Measurements from ENCODE around the gene ABCB8. TPM values are rescaled to one million over a fixed set of nuclear protein-coding genes. Genes with fewer than 3 reads are reported as not detected.
A peak's percentile ranks its signal among the peaks of the same experiment; 100 is the strongest.

The ABCB8 gene
- total and polyA plus RNA-seq, 12 donors: 15.5 to 62.3 (median 51.2) TPM

DNA sequence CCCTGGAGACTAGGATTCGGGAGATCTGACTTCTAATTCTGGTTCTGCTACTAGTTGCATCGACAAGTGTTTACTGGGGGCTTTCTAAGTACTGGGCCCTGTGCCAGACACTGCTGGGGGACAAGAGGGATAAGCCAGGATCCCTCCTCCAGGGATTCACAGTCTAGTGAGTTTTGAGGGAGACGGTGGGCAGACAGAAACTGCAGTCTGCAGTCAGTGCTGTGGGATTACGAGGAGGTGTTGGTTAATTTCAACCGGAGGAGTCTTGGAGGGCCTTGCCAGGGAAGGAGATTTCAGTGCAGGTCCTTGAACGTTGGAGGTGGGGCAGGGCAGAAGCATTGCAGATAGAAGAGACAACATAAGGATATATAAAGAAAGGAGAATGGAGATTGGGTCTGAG lies 46.6 kb upstream of the ABCB8 start:
- peaks cover 8% of the 10 kb centered on the region for H3K27me3 ChIP-seq
- no peak overlapping the region for H3K4me3 ChIP-seq
- no peaks in the 10 kb centered on the region for H3K36me3 ChIP-seq (replicated peaks in 1 of 2)
- WGBS, 4 donors: 64 to 73% (median 68%) methylated on average over 5 to 6 of the region's 6 CpGs
- intact Hi-C loops (cut with DNase I): loop anchor here (10.0 kb wide), 1 partner anchor 197 kb away; no protein-coding TSS in a partner anchor
- no peak overlapping the region for H3K27ac ChIP-seq
- no peaks in the 10 kb centered on the region for H3K9me3 ChIP-seq (replicated peaks in 1 of 3)
- TF ChIP-seq POLR2A (IDR thresholded peaks at IDR 0.05): no peak
- TF ChIP-seq, protein P1, sequence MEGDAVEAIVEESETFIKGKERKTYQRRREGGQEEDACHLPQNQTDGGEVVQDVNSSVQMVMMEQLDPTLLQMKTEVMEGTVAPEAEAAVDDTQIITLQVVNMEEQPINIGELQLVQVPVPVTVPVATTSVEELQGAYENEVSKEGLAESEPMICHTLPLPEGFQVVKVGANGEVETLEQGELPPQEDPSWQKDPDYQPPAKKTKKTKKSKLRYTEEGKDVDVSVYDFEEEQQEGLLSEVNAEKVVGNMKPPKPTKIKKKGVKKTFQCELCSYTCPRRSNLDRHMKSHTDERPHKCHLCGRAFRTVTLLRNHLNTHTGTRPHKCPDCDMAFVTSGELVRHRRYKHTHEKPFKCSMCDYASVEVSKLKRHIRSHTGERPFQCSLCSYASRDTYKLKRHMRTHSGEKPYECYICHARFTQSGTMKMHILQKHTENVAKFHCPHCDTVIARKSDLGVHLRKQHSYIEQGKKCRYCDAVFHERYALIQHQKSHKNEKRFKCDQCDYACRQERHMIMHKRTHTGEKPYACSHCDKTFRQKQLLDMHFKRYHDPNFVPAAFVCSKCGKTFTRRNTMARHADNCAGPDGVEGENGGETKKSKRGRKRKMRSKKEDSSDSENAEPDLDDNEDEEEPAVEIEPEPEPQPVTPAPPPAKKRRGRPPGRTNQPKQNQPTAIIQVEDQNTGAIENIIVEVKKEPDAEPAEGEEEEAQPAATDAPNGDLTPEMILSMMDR (IDR thresholded peaks at IDR 0.05): no peak
- peaks cover 0 to 3% of the 10 kb centered on the region in 2 donors for H3K4me1 ChIP-seq (replicated peaks in 1 of 2)
- no peak for DNase-seq

- Histone ChIP-seq H3K4me1 (replicated peaks in 1 of 2) (peaks cover 0 to 3% of the 10 kb centered on the region in 2 donors), H3K27me3 (peaks cover 1% of the 10 kb centered on the region), H3K36me3 (replicated peaks in 1 of 2) (no peaks in the 10 kb centered on the region), H3K27ac (no peak overlapping the region), H3K4me3 (no peak overlapping the region), H3K9me3 (replicated peaks in 1 of 3) (no peaks in the 10 kb centered on the region)
- 25 to 49% (median 38%) methylated on average over 2 to 3 of the region's 3 CpGs for WGBS, 4 donors
- intact Hi-C loops (cut with DNase I): loop anchor here (10.0 kb wide), 1 partner anchor 198 kb away; no protein-coding TSS in a partner anchor
- DNase-seq: peak in 1 of 7 donors; percentile 24
- TF ChIP-seq POLR2A (IDR thresholded peaks at IDR 0.05): no peak
- TF ChIP-seq, protein P1 (IDR thresholded peaks at IDR 0.05): no peak
Measured at GRCh38 chr7:150982351-150982750, 45.9 kb upstream of the ABCB8 start.

- H3K36me3 ChIP-seq (replicated peaks in 1 of 2): no peaks in the 10 kb centered on the region
- no peak overlapping the region for H3K4me3 ChIP-seq
- intact Hi-C loops (cut with DNase I): loop anchor here (10.0 kb wide), 1 partner anchor 199 kb away; no protein-coding TSS in a partner anchor
- H3K4me1 ChIP-seq (replicated peaks in 1 of 2): no peaks in the 10 kb centered on the region
- H3K27ac ChIP-seq: no peak overlapping the region
- TF ChIP-seq POLR2A (IDR thresholded peaks at IDR 0.05): no peak
- TF ChIP-seq, protein P1 (IDR thresholded peaks at IDR 0.05): no peak
- H3K27me3 ChIP-seq: no peaks in the 10 kb centered on the region
- no peaks in the 10 kb centered on the region for H3K9me3 ChIP-seq (replicated peaks in 1 of 3)
- DNase-seq: peak in 2 of 7 donors; percentile 41 to 46
- WGBS, 4 donors: 0 to 29% (median 9%) methylated on average over 2 of the region's 2 CpGs
Measured at GRCh38 chr7:150983893-150984368, 44.3 kb upstream of the ABCB8 start.

DNA sequence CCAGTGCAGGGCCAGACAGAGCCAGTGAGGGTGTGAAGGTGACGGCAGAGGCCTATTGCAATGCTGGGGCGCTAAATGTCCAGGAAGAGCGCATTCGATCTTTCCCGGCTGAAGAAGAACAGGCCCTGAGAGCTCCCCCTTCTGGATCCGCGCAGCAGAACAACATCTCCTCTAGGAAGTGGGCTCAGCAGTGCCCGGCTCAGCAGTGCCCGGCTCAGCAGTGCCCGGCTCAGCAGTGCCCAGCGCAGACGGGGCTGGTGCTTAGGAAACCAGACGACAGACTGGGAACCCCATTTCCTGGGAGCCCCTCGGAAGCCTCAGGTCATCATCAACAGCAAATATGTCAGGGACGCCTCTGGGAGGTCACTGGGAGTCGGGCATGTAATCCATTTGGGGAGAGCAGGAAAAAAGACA lies 42.1 kb upstream of the ABCB8 start:
- DNase-seq: peak; percentile 39 to 92 (median 67)
- Histone ChIP-seq H3K27ac (no peak overlapping the region), H3K27me3 (no peaks in the 10 kb centered on the region), H3K36me3 (replicated peaks in 1 of 2) (no peaks in the 10 kb centered on the region), H3K4me1 (replicated peaks in 1 of 2) (no peaks in the 10 kb centered on the region), H3K9me3 (replicated peaks in 1 of 3) (no peaks in the 10 kb centered on the region), H3K4me3 (no peak overlapping the region)
- WGBS, 4 donors: 8 to 18% (median 12%) methylated on average over 10 to 16 of the region's 16 CpGs
- TF ChIP-seq, protein P1 (IDR thresholded peaks at IDR 0.05): peak; percentile 33 to 69 (median 54)
- no peak for TF ChIP-seq POLR2A (IDR thresholded peaks at IDR 0.05)
- intact Hi-C loops (cut with DNase I): loop anchor here (2.0 to 10.0 kb wide), 2 partner anchors 87 to 201 kb away; no protein-coding TSS in a partner anchor
